H9 (cell line): ENCODE measurements around the gene CDKAL1. TPM values are rescaled to one million over a fixed set of nuclear protein-coding genes. Genes with fewer than 3 reads are reported as not detected.

Source experiments
- DNase-seq: peaks from one replicate; pipeline ENCODE4 v3.0.0-alpha.2; 2017
- H2AFZ ChIP-seq: one replicate; pipeline ENCODE4 v1.6.1; 2013; ENCODE audit warnings: mild to moderate bottlenecking, low read length, control low read depth, moderate library complexity
- H2AK5ac ChIP-seq: 2 replicates; pipeline ENCODE4 v1.6.1; 2013; ENCODE audit warnings: low read length, control low read depth, mixed read lengths; ENCODE audit not compliant: insufficient read length
- H2BK120ac ChIP-seq: one replicate; pipeline ENCODE4 v1.6.1; 2013; ENCODE audit warnings: low read depth, mild to moderate bottlenecking, low read length, control low read depth, inconsistent platforms; ENCODE audit not compliant: poor library complexity, severe bottlenecking
- H2BK12ac ChIP-seq: 2 replicates; pipeline ENCODE4 v1.6.1; 2013; ENCODE audit warnings: low read length, control low read depth, mixed read lengths, low read depth; ENCODE audit not compliant: insufficient read length
- H2BK15ac ChIP-seq: 2 replicates; pipeline ENCODE4 v1.6.1; 2013; ENCODE audit warnings: low read depth, low read length, control low read depth
- H2BK20ac ChIP-seq: one replicate; pipeline ENCODE4 v1.6.1; 2013; ENCODE audit warnings: low read depth, mild to moderate bottlenecking, low read length, control low read depth, inconsistent platforms; ENCODE audit not compliant: poor library complexity, severe bottlenecking
- H2BK5ac ChIP-seq: 2 replicates; pipeline ENCODE4 v1.6.1; 2013; ENCODE audit warnings: low read length, control low read depth, mixed read lengths; ENCODE audit not compliant: insufficient read length
- H3K14ac ChIP-seq: 2 replicates; pipeline ENCODE4 v1.6.1; 2013; ENCODE audit warnings: low read length, control low read depth; ENCODE audit not compliant: insufficient read depth
- H3K18ac ChIP-seq: 2 replicates; pipeline ENCODE4 v1.6.1; 2013; ENCODE audit warnings: low read depth, mild to moderate bottlenecking, mixed read lengths, low read length, control low read depth; ENCODE audit not compliant: insufficient read length
- H3K23ac ChIP-seq: 2 replicates; pipeline ENCODE4 v1.6.1; 2013; ENCODE audit warnings: low read length, control low read depth, mixed read lengths, low read depth; ENCODE audit not compliant: insufficient read length
- H3K23me2 ChIP-seq: 2 replicates; pipeline ENCODE4 v1.6.1; 2013; ENCODE audit warnings: low read depth, mild to moderate bottlenecking, mixed read lengths, low read length, control low read depth; ENCODE audit not compliant: insufficient read length, poor library complexity, severe bottlenecking
- H3K27ac ChIP-seq: 2 replicates; pipeline ENCODE4 v1.5.1; 2013; ENCODE audit warnings: low read length, control low read depth, mixed read lengths, low read depth; ENCODE audit not compliant: insufficient read length
- H3K27me3 ChIP-seq: 2 replicates; pipeline ENCODE4 v1.6.1; 2013; ENCODE audit warnings: low read length, control low read depth, inconsistent platforms; ENCODE audit not compliant: insufficient read depth
- H3K4ac ChIP-seq: 2 replicates; pipeline ENCODE4 v1.6.1; 2013; ENCODE audit warnings: low read depth, mild to moderate bottlenecking, control low read depth, inconsistent platforms, low read length, moderate library complexity
- H3K4me1 ChIP-seq: 2 replicates; pipeline ENCODE4 v1.6.1; 2013; ENCODE audit warnings: low read length, control low read depth, inconsistent platforms; ENCODE audit not compliant: insufficient read depth
- H3K4me2 ChIP-seq: 2 replicates; pipeline ENCODE4 v1.6.1; 2013; ENCODE audit warnings: low read length, control low read depth, mixed read lengths; ENCODE audit not compliant: insufficient read length, insufficient read depth
- H3K56ac ChIP-seq: 2 replicates; pipeline ENCODE4 v1.6.1; 2013; ENCODE audit warnings: low read depth, mild to moderate bottlenecking, mixed read lengths, low read length, control low read depth; ENCODE audit not compliant: insufficient read length
- H3K79me1 ChIP-seq: 2 replicates; pipeline ENCODE4 v1.6.1; 2013; ENCODE audit warnings: low read depth, mild to moderate bottlenecking, moderate library complexity, low read length, control low read depth, inconsistent platforms; ENCODE audit not compliant: insufficient read depth, poor library complexity, severe bottlenecking
- H3K79me2 ChIP-seq: 2 replicates; pipeline ENCODE4 v1.6.1; 2013; ENCODE audit warnings: low read length, control low read depth, inconsistent platforms; ENCODE audit not compliant: insufficient read depth
- H3K9ac ChIP-seq: 2 replicates; pipeline ENCODE4 v1.6.1; 2013; ENCODE audit warnings: low read length, control low read depth, mixed read lengths; ENCODE audit not compliant: insufficient read length; ENCODE audit errors: extremely low read depth
- H3K9me3 ChIP-seq: one replicate; pipeline ENCODE4 v1.6.1; 2013; ENCODE audit warnings: low read depth, low read length, inconsistent platforms; ENCODE audit not compliant: control insufficient read depth
- H3T11ph ChIP-seq: one replicate; pipeline ENCODE4 v1.6.1; 2013; ENCODE audit warnings: mild to moderate bottlenecking, low read length, control low read depth, inconsistent platforms
- H4K20me1 ChIP-seq: one replicate; pipeline ENCODE4 v1.6.1; 2013; ENCODE audit not compliant: control insufficient read depth, insufficient read length, insufficient read depth
- H4K5ac ChIP-seq: 2 replicates; pipeline ENCODE4 v1.6.1; 2013; ENCODE audit warnings: low read depth, mild to moderate bottlenecking, mixed read lengths, low read length, control low read depth; ENCODE audit not compliant: insufficient read length
- H4K8ac ChIP-seq: replicated peaks from 2 replicates; pipeline ENCODE4 v1.6.1; 2013; ENCODE audit warnings: low read length, control low read depth, mixed read lengths, low read depth; ENCODE audit not compliant: insufficient read length
- H4K91ac ChIP-seq: 2 replicates; pipeline ENCODE4 v1.6.1; 2013; ENCODE audit warnings: low read depth, mild to moderate bottlenecking, moderate library complexity, mixed read lengths, low read length, control low read depth; ENCODE audit not compliant: insufficient read length
- H3K27ac Mint-ChIP-seq, 3 experiments: 2 replicates in 2 of 3; 3 replicates in 1 of 3; pipeline ENCODE4 v1.8.0; 2020 to 2021; ENCODE audit warnings: mixed read lengths in 3 of 3, mild to moderate bottlenecking in 1 of 3, moderate library complexity in 1 of 3
- H3K27me3 Mint-ChIP-seq: 2 replicates; pipeline ENCODE4 v1.8.0; 2021; ENCODE audit warnings: low read depth, mild to moderate bottlenecking, moderate library complexity, mixed read lengths
- H3K36me3 Mint-ChIP-seq, 3 experiments: 2 replicates in 2 of 3; 3 replicates in 1 of 3; pipeline ENCODE4 v1.8.0; 2020 to 2021; ENCODE audit warnings: low read depth in 3 of 3, mixed read lengths in 3 of 3; ENCODE audit not compliant: insufficient read depth in 1 of 3
- H3K4me1 Mint-ChIP-seq, 2 experiments: 2 replicates each; pipeline ENCODE4 v1.8.0; 2020; ENCODE audit warnings: mixed read lengths in 2 of 2
- H3K4me3 Mint-ChIP-seq, 2 experiments: 2 replicates in 1 of 2; 3 replicates in 1 of 2; pipeline ENCODE4 v1.8.0; 2020 to 2021; ENCODE audit warnings: mild to moderate bottlenecking in 2 of 2, mixed read lengths in 2 of 2, moderate library complexity in 1 of 2
- H3K9me3 Mint-ChIP-seq, 2 experiments: 2 replicates in 1 of 2; 3 replicates in 1 of 2; pipeline ENCODE4 v1.8.0; 2020; ENCODE audit warnings: mild to moderate bottlenecking in 2 of 2, mixed read lengths in 2 of 2, moderate library complexity in 1 of 2
- CTCF ChIP-seq: fragments of 200-600 bp; sonication (generic); conservative IDR thresholded peaks from 3 replicates; pipeline ENCODE4 v1.8.0; 2021; ENCODE audit warnings: antibody characterized with exemption, mild to moderate bottlenecking
- WGBS: extraction: QIAGEN DNeasy Blood & Tissue Kit; methylation state at CpG from one replicate; pipeline ENCODE4 v1.1.7; 2013; ENCODE audit warnings: missing lambda C conversion rate, low lambda C conversion rate, mixed read lengths; ENCODE audit not compliant: insufficient read length; ENCODE audit errors: extremely low coverage; 5-methylcytosine and 5-hydroxymethylcytosine counted together
- total RNA-seq: library from RNA; stranded (reverse); gene quantifications from 2 replicates; pipeline ENCODE4 v1.2.1, GENCODE V29; 2021

Gene CDKAL1
- total RNA-seq, 1 experiment from 2014 or later = 23.0 TPM

- H3K27ac Mint-ChIP-seq = peak overlapping the region; percentile 79 to 88 (median 87); a peak in 4 of 7 replicates
- no peaks in the 10 kb centered on the region for H3K27me3 ChIP-seq
- no peak for DNase-seq
Observed at GRCh38 chr6:20891161-20891560, 356.9 kb downstream of the CDKAL1 start.

More at GRCh38 chr6:20891161-20891560, 356.9 kb downstream of the CDKAL1 start:
- no CpG with 5 or more reads among the region's 6 CpGs for WGBS
- Histone ChIP-seq H3K4me1 (peaks cover 3% of the 10 kb centered on the region; the same call in 1 of the 2 replicates), H3K79me1 (no peaks in the 10 kb centered on the region), H3K23ac (no peak overlapping the region), H2BK20ac (no peak overlapping the region), H2AK5ac (no peak overlapping the region), H3K9ac (no peak overlapping the region), H3K9me3 (no peaks in the 10 kb centered on the region), H2BK120ac (no peak overlapping the region), H2BK12ac (no peak overlapping the region), H3K56ac (no peak overlapping the region), H2AFZ (no peak overlapping the region), H2BK5ac (no peak overlapping the region), H3K18ac (no peak overlapping the region), H4K91ac (no peak overlapping the region), H4K20me1 (no peaks in the 10 kb centered on the region), H3K27ac (no peak overlapping the region), H3K4ac (no peak overlapping the region), H3K23me2 (no peaks in the 10 kb centered on the region), H3K79me2 (no peaks in the 10 kb centered on the region; the same call in 1 of the 2 replicates), H4K5ac (no peak overlapping the region), H3T11ph (no peak overlapping the region), H2BK15ac (no peak overlapping the region), H3K4me2 (no peak overlapping the region), H3K14ac (no peak overlapping the region; the same call in 1 of the 2 replicates), H4K8ac (no peak overlapping the region)
- H3K27me3 Mint-ChIP-seq = no peaks in the 10 kb centered on the region
- peaks cover 9 to 11% of the 10 kb centered on the region in 2 experiments for H3K9me3 Mint-ChIP-seq
- peaks cover 8 to 9% of the 10 kb centered on the region in 2 experiments for H3K4me1 Mint-ChIP-seq
- H3K36me3 Mint-ChIP-seq = peaks cover 7 to 11% (median 8%) of the 10 kb centered on the region in 3 experiments
- H3K4me3 Mint-ChIP-seq = no peak overlapping the region
- TF ChIP-seq CTCF = no peak
